CD4-positive, CD25-positive, alpha-beta regulatory T cell (primary cell): ENCODE results near the gene FOXF2. TPM values are rescaled to one million over a fixed set of nuclear protein-coding genes. Genes with fewer than 3 reads are reported as not detected.

ENCODE experiments used
- ATAC-seq, 2 donors: fragments of 150-1000 bp; cut with Tn5 transposase; one replicate each; pipeline ENCODE4 v1.10.0; 2021; ENCODE audit warnings: low read depth in 2 of 2, moderate number of reproducible peaks in 2 of 2, moderate library complexity in 1 of 2
- DNase-seq, 3 donors: peaks; one replicate each; pipeline versions ENCODE4 v3.0.0 to v3.0.0-alpha.2; 2012 to 2022; ENCODE audit warnings: mixed read lengths in 1 of 3
- H3K27ac ChIP-seq: one replicate; pipeline ENCODE4 v1.7.0; 2013; ENCODE audit warnings: mild to moderate bottlenecking, low read length; ENCODE audit not compliant: insufficient read depth, poor library complexity, severe bottlenecking
- H3K27me3 ChIP-seq: one replicate; pipeline ENCODE4 v1.7.0; 2013; ENCODE audit warnings: low read length; ENCODE audit not compliant: control insufficient read depth, insufficient read depth
- H3K36me3 ChIP-seq: one replicate; pipeline ENCODE4 v1.7.0; 2013; ENCODE audit warnings: mild to moderate bottlenecking, low read length, moderate library complexity; ENCODE audit not compliant: control insufficient read depth, insufficient read depth
- H3K4me1 ChIP-seq: 2 replicates; pipeline ENCODE4 v1.7.0; 2013; ENCODE audit warnings: mild to moderate bottlenecking, low read length; ENCODE audit not compliant: insufficient read depth, control insufficient read depth, poor library complexity, severe bottlenecking
- H3K4me3 ChIP-seq: one replicate; pipeline ENCODE4 v1.7.0; 2013; ENCODE audit warnings: low read depth, mild to moderate bottlenecking, low read length, moderate library complexity
- H3K9me3 ChIP-seq, 2 experiments: 1 replicate in 1 of 2; 2 replicates in 1 of 2; pipeline ENCODE4 v1.7.0; 2013; ENCODE audit warnings: low read length in 2 of 2, mild to moderate bottlenecking in 1 of 2, moderate library complexity in 1 of 2; ENCODE audit not compliant: control insufficient read depth in 2 of 2
- H3K27ac Mint-ChIP-seq, 3 donors: one replicate each; pipeline ENCODE4 v1.8.0; 2020 to 2022; ENCODE audit warnings: mild to moderate bottlenecking in 3 of 3, mixed read lengths in 3 of 3, moderate library complexity in 2 of 3
- H3K27me3 Mint-ChIP-seq: one replicate; pipeline ENCODE4 v1.8.0; 2022; ENCODE audit warnings: mild to moderate bottlenecking, mixed read lengths
- H3K36me3 Mint-ChIP-seq: one replicate; pipeline ENCODE4 v1.8.0; 2020; ENCODE audit warnings: mixed read lengths
- H3K4me1 Mint-ChIP-seq, 4 donors: one replicate each; pipeline ENCODE4 v1.8.0; 2020 to 2022; ENCODE audit warnings: mixed read lengths in 4 of 4, mild to moderate bottlenecking in 1 of 4
- H3K4me3 Mint-ChIP-seq, 4 donors: one replicate each; pipeline ENCODE4 v1.8.0; 2020 to 2022; ENCODE audit warnings: mild to moderate bottlenecking in 4 of 4, mixed read lengths in 4 of 4, moderate library complexity in 3 of 4
- H3K9me3 Mint-ChIP-seq, 7 donors: one replicate each; pipeline ENCODE4 v1.8.0; 2020 to 2022; ENCODE audit warnings: mixed read lengths in 7 of 7, mild to moderate bottlenecking in 3 of 7, moderate library complexity in 2 of 7
- polyA plus RNA-seq, 4 donors: library from polyadenylated mRNA; unstranded; fragments of 300-500 nt; fragmentation: Illumina TruSeq; gene quantifications; one replicate each; pipeline ENCODE4 v1.2.3, GENCODE V29; 2021
- total RNA-seq: library from RNA; stranded (reverse); gene quantifications from one replicate; pipeline ENCODE4 v1.2.3, GENCODE V29; 2022

FOXF2 gene
- total and polyA plus RNA-seq, 5 donors from 2014 or later = not detected

- Histone ChIP-seq H3K4me1 (no peaks in the 10 kb centered on the region), H3K27me3 (peaks cover 7% of the 10 kb centered on the region), H3K36me3 (no peaks in the 10 kb centered on the region), H3K27ac (no peak overlapping the region), H3K4me3 (no peak overlapping the region), H3K9me3 (no peaks in the 10 kb centered on the region)
- no peaks in the 10 kb centered on the region for H3K36me3 Mint-ChIP-seq
- no peak for DNase-seq
- H3K27ac Mint-ChIP-seq = no peak overlapping the region
- peaks cover 0 to 4% (median 0%) of the 10 kb centered on the region in 7 donors for H3K9me3 Mint-ChIP-seq
- H3K27me3 Mint-ChIP-seq = peaks cover 32% of the 10 kb centered on the region
- no peak overlapping the region for H3K4me3 Mint-ChIP-seq
- H3K4me1 Mint-ChIP-seq = peaks cover 0 to 5% (median 1%) of the 10 kb centered on the region in 4 donors
- ATAC-seq = no peak
Observed at GRCh38 chr6:1437553-1438406, 48.4 kb downstream of the FOXF2 start.

DNA sequence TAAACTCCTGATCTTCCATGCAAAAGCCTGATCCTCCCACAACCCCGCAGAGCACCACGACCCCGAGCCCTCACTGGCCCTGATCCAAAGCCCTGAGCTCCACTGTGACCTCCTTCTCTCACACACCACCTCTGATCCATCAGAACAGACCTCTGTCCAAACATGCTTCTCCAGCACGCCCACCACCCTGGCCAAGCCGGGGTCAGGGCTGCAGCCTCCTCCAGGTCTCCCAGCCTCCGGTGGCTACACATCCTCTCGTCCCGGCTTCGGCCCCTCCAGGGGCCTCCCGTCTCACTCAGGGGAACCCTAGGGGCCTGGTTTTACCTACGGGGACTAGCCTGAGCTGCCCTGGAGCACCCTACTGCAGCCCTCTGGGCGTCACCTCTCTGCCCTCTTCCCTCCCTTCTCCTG, 49.1 kb downstream of the FOXF2 start:
- H3K27me3 Mint-ChIP-seq = peaks cover 32% of the 10 kb centered on the region
- DNase-seq (no peak), ATAC-seq (no peak)
- peaks cover 0 to 5% (median 1%) of the 10 kb centered on the region in 4 donors for H3K4me1 Mint-ChIP-seq
- H3K36me3 ChIP-seq = no peaks in the 10 kb centered on the region
- H3K27ac Mint-ChIP-seq = no peak overlapping the region
- H3K9me3 Mint-ChIP-seq = peaks cover 0 to 4% (median 0%) of the 10 kb centered on the region in 7 donors
- H3K4me3 ChIP-seq = no peak overlapping the region
- no peaks in the 10 kb centered on the region for H3K36me3 Mint-ChIP-seq
- H3K4me1 ChIP-seq = no peaks in the 10 kb centered on the region
- peaks cover 7% of the 10 kb centered on the region for H3K27me3 ChIP-seq
- H3K4me3 Mint-ChIP-seq = no peak overlapping the region
- H3K27ac ChIP-seq = no peak overlapping the region
- H3K9me3 ChIP-seq = no peaks in the 10 kb centered on the region

DNA sequence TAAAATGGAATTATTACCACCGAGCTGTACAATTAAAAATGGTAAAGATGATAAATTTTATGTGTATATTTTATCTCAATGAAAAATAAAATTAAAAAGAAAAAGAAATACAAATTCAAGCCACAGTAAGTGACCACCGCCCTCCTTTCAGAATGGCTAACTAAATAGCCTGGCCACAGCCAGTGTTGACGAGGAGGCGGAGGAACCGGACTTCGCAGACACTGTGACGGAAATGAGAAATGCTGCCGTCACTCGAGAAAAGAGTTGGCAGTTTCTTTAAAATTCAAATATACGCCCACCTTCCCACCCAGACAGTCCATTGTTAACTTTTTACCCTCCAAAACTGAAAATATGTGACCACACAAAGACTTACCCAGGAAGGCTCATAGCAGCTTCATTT, 50.0 kb downstream of the FOXF2 start:
- no peaks in the 10 kb centered on the region for H3K4me1 ChIP-seq
- no peaks in the 10 kb centered on the region for H3K36me3 Mint-ChIP-seq
- H3K27me3 ChIP-seq = peaks cover 7% of the 10 kb centered on the region
- no peaks in the 10 kb centered on the region for H3K9me3 ChIP-seq
- H3K27me3 Mint-ChIP-seq = peaks cover 32% of the 10 kb centered on the region
- H3K4me1 Mint-ChIP-seq = peaks cover 0 to 5% (median 1%) of the 10 kb centered on the region in 4 donors
- no peak overlapping the region for H3K27ac ChIP-seq
- H3K4me3 Mint-ChIP-seq = no peak overlapping the region
- no peak for DNase-seq
- no peak for ATAC-seq
- H3K4me3 ChIP-seq = no peak overlapping the region
- H3K9me3 Mint-ChIP-seq = peaks cover 0 to 4% (median 0%) of the 10 kb centered on the region in 7 donors
- H3K27ac Mint-ChIP-seq = no peak overlapping the region
- no peaks in the 10 kb centered on the region for H3K36me3 ChIP-seq

GRCh38 chr6:1442929-1443328, 53.6 kb downstream of the FOXF2 start:
- no peaks in the 10 kb centered on the region for H3K4me1 ChIP-seq
- H3K4me3 Mint-ChIP-seq = no peak overlapping the region
- peaks cover 12% of the 10 kb centered on the region for H3K27me3 Mint-ChIP-seq
- H3K36me3 Mint-ChIP-seq = no peaks in the 10 kb centered on the region
- H3K4me1 Mint-ChIP-seq = peaks cover 0 to 5% (median 0%) of the 10 kb centered on the region in 4 donors
- H3K27me3 ChIP-seq = no peaks in the 10 kb centered on the region
- H3K36me3 ChIP-seq = no peaks in the 10 kb centered on the region
- H3K27ac ChIP-seq = no peak overlapping the region
- ATAC-seq (no peak), DNase-seq (no peak)
- no peak overlapping the region for H3K27ac Mint-ChIP-seq
- H3K4me3 ChIP-seq = no peak overlapping the region
- no peaks in the 10 kb centered on the region for H3K9me3 ChIP-seq
- H3K9me3 Mint-ChIP-seq = peaks cover 0 to 2% (median 0%) of the 10 kb centered on the region in 7 donors

Other genes starting within 250 kb of the FOXF2 start
- not detected for gene FOXQ1, start 77.5 kb upstream of the FOXF2 start, total RNA-seq
- not detected for gene FOXQ1, start 77.5 kb upstream of the FOXF2 start, polyA plus RNA-seq
- gene FOXC1, start 220.3 kb downstream of the FOXF2 start, total RNA-seq = not detected
- gene FOXC1, start 220.3 kb downstream of the FOXF2 start, polyA plus RNA-seq = not detected